GM21381 (cell line): ENCODE data around the gene CTNND2.

ENCODE experiments used
- ATAC-seq: cut with Tn5 transposase; IDR thresholded peaks from one replicate; pipeline ENCODE4 v1.9.1; 2021; ENCODE audit warnings: mild to moderate bottlenecking, moderate library complexity; ENCODE audit not compliant: unreplicated experiment

CTNND2 gene

DNA sequence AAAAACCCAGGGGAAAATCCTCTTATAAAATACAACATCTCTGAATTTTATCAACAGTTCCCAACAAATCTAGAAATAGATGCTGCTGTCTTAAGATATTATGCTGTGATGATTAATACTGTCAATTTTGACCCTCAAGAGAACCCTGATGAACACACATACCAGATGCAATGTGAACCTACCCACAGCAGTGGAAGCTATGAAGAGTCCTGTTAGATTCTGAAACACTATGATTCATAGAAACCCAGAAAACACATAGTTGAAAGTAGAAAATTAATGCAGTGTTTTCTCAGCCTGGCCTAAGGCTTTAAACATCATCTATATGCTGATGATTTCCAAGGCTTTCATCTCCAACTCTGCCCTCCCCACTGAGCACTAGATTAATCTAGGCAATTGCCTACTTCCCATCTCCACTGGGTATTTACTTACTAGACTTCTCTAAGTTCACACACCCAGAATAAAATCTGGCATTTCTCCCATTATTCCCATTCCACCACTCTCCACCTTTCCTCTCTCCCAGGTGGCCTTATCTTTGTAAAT, 296.2 kb downstream of the CTNND2 start:
- no peak for ATAC-seq

GRCh38 chr5:11602298-11602697, 301.9 kb downstream of the CTNND2 start:
- no peak for ATAC-seq

- ATAC-seq = no peak
Observed at GRCh38 chr5:11599499-11599898, 304.7 kb downstream of the CTNND2 start.

DNA sequence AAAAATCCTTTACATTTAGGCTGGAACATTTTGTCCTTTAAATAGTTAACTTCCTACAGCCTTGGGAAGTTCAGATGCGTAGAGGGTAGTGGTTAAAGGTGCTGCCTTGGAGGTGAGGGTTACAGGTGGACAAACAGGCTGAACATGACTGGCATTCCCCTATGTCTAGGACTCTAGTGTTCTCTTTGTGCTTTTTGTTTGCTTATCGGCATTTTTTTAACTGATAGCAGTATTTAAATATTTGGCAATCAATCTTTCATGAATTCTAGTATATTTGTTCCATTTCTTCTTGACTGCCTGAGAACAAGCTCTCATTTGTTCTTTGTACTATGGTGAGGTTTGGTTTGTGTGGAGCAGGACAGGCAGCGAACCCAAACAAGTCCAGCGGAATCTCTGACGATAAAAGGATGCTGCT, 307.6 kb downstream of the CTNND2 start:
- no peak for ATAC-seq

- no peak for ATAC-seq
Observed at GRCh38 chr5:11596185-11596584, 308.1 kb downstream of the CTNND2 start.

GRCh38 chr5:11595045-11595444, 309.2 kb downstream of the CTNND2 start:
- no peak for ATAC-seq

DNA sequence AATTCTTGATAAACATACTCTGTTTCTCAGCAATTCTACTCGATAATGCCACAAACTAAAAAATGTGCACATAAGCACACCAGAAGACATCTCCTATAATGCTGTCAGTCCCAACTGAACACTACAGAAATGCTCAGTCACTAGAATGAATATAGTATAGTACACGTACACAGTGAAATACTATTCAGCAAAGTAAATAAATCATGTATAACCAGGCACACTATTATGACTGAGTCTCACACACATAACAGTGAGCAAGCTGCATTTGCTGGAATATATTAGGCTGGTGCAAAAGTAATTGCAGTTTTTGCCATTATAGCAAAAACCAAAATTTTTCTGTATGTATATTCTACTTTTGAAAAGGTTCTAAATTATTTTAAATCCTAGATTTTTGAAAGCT, 310.2 kb downstream of the CTNND2 start:
- no peak for ATAC-seq

- ATAC-seq = no peak
Observed at GRCh38 chr5:11590475-11590874, 313.8 kb downstream of the CTNND2 start.

GRCh38 chr5:11588803-11589202, 315.4 kb downstream of the CTNND2 start:
- ATAC-seq = no peak

GRCh38 chr5:11584017-11584416, 320.2 kb downstream of the CTNND2 start:
- ATAC-seq = no peak

GRCh38 chr5:11579351-11579750, 324.9 kb downstream of the CTNND2 start:
- no peak for ATAC-seq

DNA sequence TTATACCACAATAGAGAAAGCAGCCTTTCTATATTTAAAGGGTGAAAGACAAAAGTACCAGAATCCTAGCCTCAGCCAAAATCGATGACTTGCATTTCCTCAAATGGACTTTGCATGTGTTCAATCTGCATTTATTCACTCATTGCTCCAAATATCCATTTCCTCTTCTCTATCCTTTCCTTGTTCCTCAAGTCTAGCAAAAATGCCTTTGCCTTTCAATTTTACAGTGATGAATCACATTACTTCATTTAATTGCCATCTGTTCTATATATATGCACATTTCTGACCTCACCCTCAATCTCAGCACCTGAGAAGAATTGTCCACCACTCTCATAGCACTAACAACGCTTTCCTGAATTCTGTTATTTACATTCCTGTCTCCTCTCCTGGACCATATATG, 329.5 kb downstream of the CTNND2 start:
- no peak for ATAC-seq

DNA sequence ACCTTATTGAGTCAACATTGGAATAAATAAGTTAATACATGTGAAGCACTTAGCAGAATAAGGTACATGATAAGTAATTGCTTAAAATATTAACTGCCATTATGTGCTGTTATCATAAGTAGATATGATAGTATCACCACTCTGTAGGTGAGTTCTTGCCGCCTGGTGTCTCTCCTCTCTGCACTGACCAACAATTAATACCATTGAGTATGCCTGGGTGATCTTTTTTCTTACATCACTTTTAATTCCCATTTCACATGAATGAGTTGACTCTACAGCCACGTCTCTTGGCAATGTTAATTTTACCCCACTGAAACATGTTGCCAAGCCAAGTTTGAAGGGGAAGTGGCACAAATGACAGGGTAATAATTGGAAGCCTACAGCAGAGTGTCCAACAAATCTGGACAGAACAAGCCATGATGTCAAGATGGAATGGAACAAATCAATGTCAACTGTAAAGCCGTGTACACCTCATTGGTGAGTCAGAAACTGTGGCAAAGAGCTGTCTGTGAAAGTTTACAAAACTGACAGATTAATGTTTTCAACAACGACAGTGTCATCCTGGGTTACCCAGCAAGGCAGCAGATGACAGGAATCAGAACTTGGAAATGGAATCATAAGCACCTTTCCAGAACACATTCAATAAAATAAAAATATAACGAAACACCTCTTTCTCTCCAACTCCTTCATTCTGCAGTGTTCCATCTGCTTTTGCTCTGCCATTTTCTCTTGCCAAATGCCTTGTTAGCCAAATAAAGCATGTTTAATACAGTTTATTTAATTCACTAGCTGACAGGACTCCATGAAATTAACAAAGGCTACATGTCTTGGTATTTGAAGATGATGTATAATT, 330.9 kb downstream of the CTNND2 start:
- no peak for ATAC-seq

DNA sequence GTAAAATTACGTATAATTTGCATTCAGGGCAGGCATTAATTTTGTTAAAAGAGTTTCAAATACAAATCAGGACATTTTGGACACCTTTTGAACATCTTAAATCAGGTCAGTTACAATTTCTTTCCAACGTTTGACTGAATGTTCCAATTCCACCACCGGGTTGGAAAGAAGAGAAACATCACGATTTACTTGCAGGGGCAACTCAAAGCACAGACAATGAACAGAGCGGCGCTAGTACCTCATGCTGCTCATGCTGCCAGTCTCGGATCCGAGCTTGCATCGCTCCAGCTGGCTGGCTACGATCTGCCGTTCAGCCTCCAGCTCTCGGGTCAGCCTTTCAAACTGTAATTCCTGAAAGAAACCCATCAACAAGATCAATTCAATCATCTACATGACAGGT, 339.5 kb downstream of the CTNND2 start:
- ATAC-seq = no peak

DNA sequence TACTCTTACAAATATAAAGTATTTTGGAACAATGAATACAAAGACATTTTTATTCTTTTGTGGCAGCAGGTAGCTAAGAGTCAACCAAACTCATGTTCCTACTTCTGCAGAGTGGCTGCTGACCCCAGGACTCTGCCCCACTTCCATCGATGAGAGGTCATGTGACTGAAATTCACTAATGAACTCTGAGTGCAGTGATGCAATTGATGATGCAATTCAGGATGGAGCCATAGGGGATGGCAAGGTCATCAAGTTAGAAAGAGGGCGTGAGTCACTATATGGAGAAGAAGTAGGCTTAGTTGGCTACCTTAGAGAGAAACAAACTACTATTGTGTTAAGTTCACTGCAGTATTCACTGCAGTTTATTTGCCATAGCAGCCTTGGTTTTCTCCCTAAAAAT, 340.4 kb downstream of the CTNND2 start:
- no peak for ATAC-seq

GRCh38 chr5:11560915-11561697, 343.1 kb downstream of the CTNND2 start:
- no peak for ATAC-seq

GRCh38 chr5:11557063-11557462, 347.2 kb downstream of the CTNND2 start:
- ATAC-seq = no peak

GRCh38 chr5:11555171-11555570, 349.1 kb downstream of the CTNND2 start:
- ATAC-seq = no peak

DNA sequence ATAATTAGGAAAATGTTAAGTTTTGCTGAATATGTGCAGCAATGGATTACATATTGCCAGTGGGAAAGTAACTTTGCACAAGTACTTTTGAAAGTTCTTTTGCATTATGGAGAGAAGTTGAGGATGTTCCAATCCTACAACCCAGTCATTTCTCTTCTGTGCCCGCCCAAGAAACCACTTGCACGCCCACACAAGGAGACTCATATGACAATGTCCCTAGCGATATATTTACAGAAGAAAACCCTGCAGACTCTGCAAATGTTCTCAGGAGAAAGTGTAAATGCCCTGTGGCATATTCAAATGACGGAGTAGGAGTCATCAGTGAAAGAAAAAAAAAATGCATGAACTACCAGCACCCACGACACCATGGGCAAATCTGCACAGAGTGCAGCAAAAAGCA, 356.5 kb downstream of the CTNND2 start:
- no peak for ATAC-seq

DNA sequence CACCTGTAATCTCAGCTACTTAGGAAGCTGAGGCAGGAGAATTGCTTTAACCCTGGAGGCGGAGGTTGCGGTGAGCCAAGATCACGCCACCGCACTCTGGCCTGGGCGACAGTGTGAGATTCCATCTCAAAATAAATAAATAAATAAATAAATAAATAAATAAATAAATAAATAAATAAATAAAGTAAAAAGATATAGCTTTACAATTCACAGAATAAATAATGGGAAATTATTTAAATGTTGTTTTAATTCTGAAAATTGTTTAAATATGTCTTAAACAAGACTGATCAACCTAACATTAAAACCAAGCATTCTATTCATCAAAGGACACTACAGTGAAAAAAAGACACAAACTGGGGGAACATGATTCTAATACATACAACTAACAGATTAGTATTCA, 357.1 kb downstream of the CTNND2 start:
- ATAC-seq = no peak

GRCh38 chr5:11540112-11540511, 364.1 kb downstream of the CTNND2 start:
- no peak for ATAC-seq
